Measurements from ENCODE around the gene POLG2. TPM values are rescaled to one million over a fixed set of nuclear protein-coding genes. Genes with fewer than 3 reads are reported as not detected.
"Not testable (repeated sequence)": the region's sequence is repeated elsewhere in the genome, so short reads cannot be mapped to it uniquely, and the experiment has no call there.

Gene POLG2
- total RNA-seq, 2 donors from 2014 or later: 37.1 to 39.0 TPM

DNA sequence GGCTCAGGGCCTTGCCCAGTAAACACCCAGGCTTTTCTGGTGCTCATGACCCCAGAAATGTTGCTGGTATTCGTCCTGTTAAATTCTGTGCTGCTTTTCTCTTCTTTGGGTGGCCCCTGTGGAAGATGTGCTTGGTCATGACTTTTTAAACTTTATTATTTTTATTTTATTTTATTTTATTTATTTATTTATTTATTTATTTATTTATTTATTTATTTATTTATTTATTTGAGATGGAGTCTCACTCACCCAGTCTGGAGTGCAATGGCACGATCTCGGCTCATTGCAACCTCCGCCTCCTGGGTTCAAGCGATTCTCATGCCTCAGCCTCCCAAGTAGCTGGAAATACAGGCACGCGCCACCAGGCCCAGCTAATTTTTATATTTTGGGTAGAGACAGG lies 37.0 kb downstream of the POLG2 start:
- not testable (repeated sequence) for H3K36me3 Mint-ChIP-seq (ENCODE audit: low read depth); H3K9me3 ChIP-seq (ENCODE audit: control insufficient read depth, low read length, poor library complexity, severe bottlenecking); H3K27ac Mint-ChIP-seq; ATAC-seq; H3K4me3 Mint-ChIP-seq; DNase-seq
- Mint-ChIP-seq H3K27me3 (peaks cover 10% of the 10 kb centered on the region), H3K4me1 (peaks cover 18% of the 10 kb centered on the region)

GRCh38 chr17:64459284-64459747 lies 37.5 kb downstream of the POLG2 start:
- no peak for ATAC-seq
- H3K4me3 Mint-ChIP-seq: no peak overlapping the region
- peaks cover 18% of the 10 kb centered on the region for H3K4me1 Mint-ChIP-seq
- DNase-seq: no peak
- H3K27me3 Mint-ChIP-seq: peaks cover 10% of the 10 kb centered on the region
- no peaks in the 10 kb centered on the region for H3K9me3 ChIP-seq (ENCODE audit: control insufficient read depth, low read length, poor library complexity, severe bottlenecking)
- H3K36me3 Mint-ChIP-seq (ENCODE audit: low read depth): no peaks in the 10 kb centered on the region
- H3K27ac Mint-ChIP-seq: no peak overlapping the region

- H3K36me3 Mint-ChIP-seq (ENCODE audit: low read depth): no peaks in the 10 kb centered on the region
- ATAC-seq (no peak), DNase-seq (no peak)
- no peak overlapping the region for H3K27ac Mint-ChIP-seq
- H3K27me3 Mint-ChIP-seq: peaks cover 10% of the 10 kb centered on the region
- no peak overlapping the region for H3K4me3 Mint-ChIP-seq
- H3K9me3 ChIP-seq (ENCODE audit: control insufficient read depth, low read length, poor library complexity, severe bottlenecking): no peaks in the 10 kb centered on the region
- peaks cover 18% of the 10 kb centered on the region for H3K4me1 Mint-ChIP-seq
Measured at GRCh38 chr17:64458756-64459155, 38.1 kb downstream of the POLG2 start.

DNA sequence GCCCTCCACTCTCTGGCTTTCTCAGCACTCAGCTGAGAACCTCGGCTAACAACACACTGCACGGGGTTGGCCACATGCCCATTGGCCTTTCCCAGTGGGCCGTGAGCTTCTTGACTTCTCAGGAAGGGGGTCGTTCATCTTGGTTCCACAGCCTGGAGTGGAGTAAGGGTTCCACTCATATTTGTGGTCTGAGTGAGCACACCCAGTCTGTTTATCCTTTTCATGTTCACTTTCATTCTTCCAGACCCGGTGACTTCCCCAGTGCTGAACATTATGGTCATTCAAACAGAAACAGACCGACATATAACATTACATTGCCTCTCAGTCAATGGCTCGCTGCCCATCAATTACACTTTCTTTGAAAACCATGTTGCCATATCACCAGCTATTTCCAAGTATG lies 39.7 kb downstream of the POLG2 start:
- peak overlapping the region; percentile 74 for H3K27ac Mint-ChIP-seq
- no peaks in the 10 kb centered on the region for H3K9me3 ChIP-seq (ENCODE audit: control insufficient read depth, low read length, poor library complexity, severe bottlenecking)
- no peak for ATAC-seq
- no peak overlapping the region for H3K4me3 Mint-ChIP-seq
- peaks cover 8% of the 10 kb centered on the region for H3K27me3 Mint-ChIP-seq
- no peaks in the 10 kb centered on the region for H3K36me3 Mint-ChIP-seq (ENCODE audit: low read depth)
- DNase-seq: no peak
- H3K4me1 Mint-ChIP-seq: peaks cover 18% of the 10 kb centered on the region

DNA sequence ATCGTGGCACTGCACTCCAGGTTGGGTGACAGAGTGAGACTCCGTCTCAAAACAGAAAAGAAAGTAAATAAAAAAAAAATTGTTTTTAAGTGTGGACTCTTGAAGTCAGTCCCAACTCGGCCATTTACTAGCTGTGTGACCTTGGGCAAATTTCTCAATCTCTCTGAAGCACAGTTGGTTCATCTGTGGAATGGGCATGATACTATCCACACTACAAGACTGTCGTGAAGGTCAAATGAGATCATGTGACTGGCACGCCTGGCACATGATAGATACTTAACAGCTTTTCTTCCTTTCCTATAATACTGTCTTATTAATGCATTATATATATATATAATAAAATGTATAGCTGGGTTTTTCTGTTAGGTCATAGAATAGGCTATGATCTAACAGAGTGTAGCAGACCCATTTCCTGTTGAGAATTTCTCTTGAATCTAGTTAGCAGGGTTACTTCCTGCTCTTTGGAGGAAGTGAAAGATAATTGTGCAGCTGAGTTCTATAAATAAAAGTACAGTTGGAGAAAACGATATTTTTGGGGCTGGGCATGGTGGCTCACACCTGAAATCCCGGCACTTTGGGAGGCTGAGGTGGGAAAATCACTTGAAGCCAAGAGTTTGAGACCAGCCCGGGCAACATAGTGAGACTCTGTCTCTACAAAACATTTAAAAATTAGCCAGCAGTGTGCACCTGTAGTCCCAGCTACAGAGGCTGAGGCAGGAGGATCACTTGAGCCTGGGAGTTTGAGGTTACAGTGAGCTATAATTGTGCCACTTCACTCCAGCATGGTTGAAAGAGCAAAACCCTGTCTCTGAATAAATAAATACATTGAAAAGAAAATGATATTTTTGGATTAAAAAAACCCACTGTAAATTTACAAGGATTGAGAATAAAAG lies 40.6 kb downstream of the POLG2 start:
- peak overlapping the region; percentile 7 for H3K4me3 Mint-ChIP-seq
- H3K27me3 Mint-ChIP-seq: no peaks in the 10 kb centered on the region
- peak; percentile 52 for ATAC-seq
- no peaks in the 10 kb centered on the region for H3K9me3 ChIP-seq (ENCODE audit: control insufficient read depth, low read length, poor library complexity, severe bottlenecking)
- H3K36me3 Mint-ChIP-seq (ENCODE audit: low read depth): no peaks in the 10 kb centered on the region
- peak overlapping the region; percentile 74 for H3K27ac Mint-ChIP-seq
- DNase-seq: no peak
- H3K4me1 Mint-ChIP-seq: peaks cover 15% of the 10 kb centered on the region

DNA sequence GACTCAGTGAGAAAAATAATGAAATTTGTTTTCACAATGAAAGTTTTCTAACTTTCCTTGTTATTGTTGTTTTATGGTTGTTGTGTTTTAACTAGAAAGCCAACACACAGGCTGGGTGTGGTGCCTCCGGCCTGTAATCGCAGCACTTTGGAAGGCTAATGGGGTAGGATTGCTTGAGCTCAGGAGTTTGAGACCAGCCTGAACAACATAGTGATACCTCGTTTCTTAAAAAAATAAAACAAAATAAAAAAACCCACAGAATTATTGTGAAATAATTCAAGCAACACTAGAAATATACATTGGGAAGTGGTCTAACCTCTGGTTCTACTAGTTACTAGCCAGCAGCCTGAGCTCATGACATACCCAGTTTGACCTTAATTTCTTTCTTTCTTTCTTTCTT lies 47.3 kb downstream of the POLG2 start:
- DNase-seq (no peak), ATAC-seq (no peak)
- H3K36me3 Mint-ChIP-seq (ENCODE audit: low read depth): no peaks in the 10 kb centered on the region
- H3K4me1 Mint-ChIP-seq: peaks cover 4% of the 10 kb centered on the region
- no peaks in the 10 kb centered on the region for H3K27me3 Mint-ChIP-seq
- H3K4me3 Mint-ChIP-seq: no peak overlapping the region
- H3K9me3 ChIP-seq (ENCODE audit: control insufficient read depth, low read length, poor library complexity, severe bottlenecking): no peaks in the 10 kb centered on the region
- peak overlapping the region; percentile 16 for H3K27ac Mint-ChIP-seq

GRCh38 chr17:64448665-64449512 lies 48.0 kb downstream of the POLG2 start, which contains the start of gene MILR1:
Gene MILR1, plus strand, starts transcription at chr17:64449115. Its CDS starts 54 bp downstream, at chr17:64449169.
- Mint-ChIP-seq H3K27me3 (no peaks in the 10 kb centered on the region), H3K36me3 (ENCODE audit: low read depth) (no peaks in the 10 kb centered on the region), H3K4me3 (peak within 1 kb of the TSS; percentile 53), H3K4me1 (peaks cover 5% of the 10 kb centered on the region), H3K27ac (peak within 1 kb of the TSS; percentile 16)
- no peaks in the 10 kb centered on the region for H3K9me3 ChIP-seq (ENCODE audit: control insufficient read depth, low read length, poor library complexity, severe bottlenecking)
- ATAC-seq (peak; percentile 57), DNase-seq (no peak)

DNA sequence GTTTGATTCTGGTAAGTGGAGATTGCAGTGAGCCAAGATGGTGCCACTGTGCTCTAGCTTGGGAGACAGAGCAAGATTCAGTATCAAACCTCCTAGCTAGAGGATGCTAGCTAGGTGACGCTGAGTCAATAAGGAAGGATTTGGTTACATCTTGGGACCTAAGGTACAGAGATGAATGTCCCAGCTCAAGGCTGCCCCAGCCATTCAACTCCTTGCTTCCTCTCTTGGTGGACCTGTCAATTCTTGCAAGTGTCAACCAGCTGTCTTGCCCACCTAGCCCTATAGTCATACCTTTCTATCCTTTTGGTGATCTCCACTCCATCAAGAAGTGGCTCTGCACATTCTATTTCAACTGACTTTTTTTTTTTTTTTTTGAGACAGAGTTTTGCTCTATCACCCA lies 49.3 kb downstream of the POLG2 start:
- no peak overlapping the region for H3K4me3 Mint-ChIP-seq
- peak overlapping the region; percentile 9 for H3K27ac Mint-ChIP-seq
- no peak for ATAC-seq
- no peaks in the 10 kb centered on the region for H3K36me3 Mint-ChIP-seq (ENCODE audit: low read depth)
- H3K9me3 ChIP-seq (ENCODE audit: control insufficient read depth, low read length, poor library complexity, severe bottlenecking): no peaks in the 10 kb centered on the region
- DNase-seq: no peak
- peaks cover 13% of the 10 kb centered on the region for H3K4me1 Mint-ChIP-seq
- H3K27me3 Mint-ChIP-seq: no peaks in the 10 kb centered on the region

DNA sequence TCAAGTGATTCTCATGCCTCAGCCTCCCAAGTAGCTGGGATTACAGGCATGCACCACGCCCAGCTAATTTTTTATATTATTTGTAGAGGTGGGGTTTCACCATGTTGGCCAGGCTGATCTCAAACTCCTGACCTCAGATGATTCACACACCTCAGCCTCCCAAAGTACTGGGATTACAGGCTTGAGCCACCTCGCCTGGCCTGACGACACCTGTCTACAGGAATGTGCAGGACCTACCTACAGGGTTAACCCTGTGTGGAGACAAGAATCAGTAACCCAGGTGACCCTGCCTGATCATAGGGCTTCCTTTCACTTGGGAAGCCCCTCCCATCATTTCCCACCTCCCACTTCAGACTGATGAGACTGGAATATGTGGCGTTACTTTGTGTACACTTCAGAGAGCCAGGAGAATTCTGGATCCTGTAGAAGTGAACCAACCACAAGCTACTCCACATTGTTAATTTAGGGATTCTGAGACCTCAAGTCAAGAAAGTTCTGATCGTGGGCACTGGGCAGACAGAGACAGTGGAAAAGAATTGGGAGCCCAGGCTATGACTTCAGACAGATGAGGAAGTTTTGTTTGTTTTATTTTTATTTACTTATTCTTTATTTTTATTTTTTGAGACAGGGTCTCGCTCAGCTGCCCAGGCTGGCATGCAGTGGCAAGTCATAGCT lies 53.6 kb downstream of the POLG2 start:
- peak overlapping the region; percentile 90 for H3K27ac Mint-ChIP-seq
- no peaks in the 10 kb centered on the region for H3K9me3 ChIP-seq (ENCODE audit: control insufficient read depth, low read length, poor library complexity, severe bottlenecking)
- DNase-seq (no peak), ATAC-seq (no peak)
- no peaks in the 10 kb centered on the region for H3K36me3 Mint-ChIP-seq (ENCODE audit: low read depth)
- H3K27me3 Mint-ChIP-seq: no peaks in the 10 kb centered on the region
- peaks cover 17% of the 10 kb centered on the region for H3K4me1 Mint-ChIP-seq
- H3K4me3 Mint-ChIP-seq: no peak overlapping the region

DNA sequence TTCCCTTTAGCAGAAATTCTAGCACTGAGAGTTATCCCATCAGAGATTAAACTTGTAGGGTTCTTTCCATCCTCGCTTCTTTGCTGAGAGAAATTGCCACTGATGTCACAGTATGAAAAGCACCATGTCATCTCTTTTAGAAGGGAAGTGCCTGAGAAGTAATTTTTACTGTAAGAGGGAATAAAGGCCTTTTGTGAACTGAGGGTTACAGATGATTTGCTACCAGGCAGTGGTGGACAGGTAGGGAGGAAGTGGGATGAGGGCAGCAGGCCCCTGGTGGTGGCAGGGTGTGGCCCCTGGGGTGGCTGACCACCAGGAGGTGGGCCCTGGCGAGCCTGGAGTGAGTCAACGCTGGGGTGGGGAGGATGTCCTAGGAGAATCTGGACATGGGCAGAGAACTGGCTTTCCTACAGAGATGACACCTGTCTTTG lies 54.3 kb downstream of the POLG2 start:
- Mint-ChIP-seq H3K36me3 (ENCODE audit: low read depth) (no peaks in the 10 kb centered on the region), H3K4me1 (peaks cover 17% of the 10 kb centered on the region), H3K27me3 (no peaks in the 10 kb centered on the region), H3K27ac (peak overlapping the region; percentile 90), H3K4me3 (peak overlapping the region; percentile 88)
- DNase-seq: no peak
- peak; percentile 63 for ATAC-seq
- H3K9me3 ChIP-seq (ENCODE audit: control insufficient read depth, low read length, poor library complexity, severe bottlenecking): no peaks in the 10 kb centered on the region

DNA sequence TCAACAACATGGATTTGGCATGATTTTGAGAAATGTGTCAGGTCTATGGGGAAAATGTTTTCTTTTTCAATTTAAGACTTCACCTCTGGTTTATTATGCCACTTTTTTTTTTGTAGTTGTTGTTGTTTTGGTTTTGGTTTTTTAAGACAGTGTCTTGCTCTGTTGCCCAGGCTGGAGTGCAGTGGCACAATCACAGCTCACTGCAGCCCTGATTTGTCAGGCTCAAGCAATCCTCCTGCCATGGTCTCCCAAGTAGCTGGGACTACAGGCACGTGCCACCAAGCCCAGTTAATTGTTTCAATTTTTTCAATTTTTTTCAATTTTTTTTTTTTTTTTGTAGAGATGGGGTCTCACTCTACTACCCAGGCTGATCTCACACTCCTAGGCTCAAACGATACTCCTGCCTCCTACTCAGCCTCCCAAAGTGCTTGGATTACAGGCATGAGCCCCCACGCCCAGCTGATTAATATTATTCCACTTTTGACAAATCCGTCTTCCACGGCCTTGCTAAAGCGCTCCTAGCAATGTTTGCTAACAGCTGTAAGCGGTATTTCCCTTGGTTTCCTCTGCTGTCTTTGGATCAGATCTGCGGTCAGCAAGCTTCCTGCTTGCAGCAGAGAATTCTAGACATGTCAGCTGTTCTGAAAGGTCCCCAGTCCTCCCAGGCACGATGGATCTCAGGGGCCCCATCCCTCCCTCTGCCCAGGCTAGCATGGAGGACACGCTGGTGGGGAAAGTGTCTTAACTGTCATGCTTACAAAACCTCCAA lies 54.9 kb downstream of the POLG2 start:
- DNase-seq (peak in 2 of 3 donors; percentile 10 to 13), ATAC-seq (peak; percentile 92)
- H3K27me3 Mint-ChIP-seq: no peaks in the 10 kb centered on the region
- H3K27ac Mint-ChIP-seq: peak overlapping the region; percentile 90
- no peaks in the 10 kb centered on the region for H3K9me3 ChIP-seq (ENCODE audit: control insufficient read depth, low read length, poor library complexity, severe bottlenecking)
- H3K4me3 Mint-ChIP-seq: peak overlapping the region; percentile 88
- H3K4me1 Mint-ChIP-seq: peaks cover 17% of the 10 kb centered on the region
- no peaks in the 10 kb centered on the region for H3K36me3 Mint-ChIP-seq (ENCODE audit: low read depth)

DNA sequence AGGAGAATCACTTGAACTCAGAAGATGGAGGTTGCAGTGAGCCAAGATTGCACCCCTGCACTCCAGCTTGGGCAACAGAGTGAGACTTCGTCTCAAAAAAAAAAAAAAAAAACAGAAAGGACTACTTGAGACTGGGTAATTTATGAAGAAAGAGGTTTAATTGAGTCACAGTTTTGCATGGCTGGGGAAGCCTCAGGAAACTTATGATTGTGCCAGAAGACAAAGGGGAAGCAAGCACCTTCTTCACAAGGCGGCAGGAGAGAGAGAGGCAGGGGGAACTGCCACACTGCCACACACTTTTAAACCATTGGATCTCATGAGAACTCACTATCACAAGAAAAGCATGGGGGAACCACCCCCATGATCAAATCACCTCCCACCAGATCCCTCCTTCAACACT lies 56.9 kb downstream of the POLG2 start:
- DNase-seq: no peak
- Mint-ChIP-seq H3K27me3 (no peaks in the 10 kb centered on the region), H3K36me3 (ENCODE audit: low read depth) (no peaks in the 10 kb centered on the region), H3K4me3 (no peak overlapping the region), H3K27ac (no peak overlapping the region), H3K4me1 (peaks cover 15% of the 10 kb centered on the region)
- no peaks in the 10 kb centered on the region for H3K9me3 ChIP-seq (ENCODE audit: control insufficient read depth, low read length, poor library complexity, severe bottlenecking)
- no peak for ATAC-seq
